H9 (cell line): ENCODE results near the gene RPS27. TPM values are rescaled to one million over a fixed set of nuclear protein-coding genes. Genes with fewer than 3 reads are reported as not detected.

Experiments used
- DNase-seq: peaks from one replicate; pipeline ENCODE4 v3.0.0-alpha.2; 2017
- H2AFZ ChIP-seq: one replicate; pipeline ENCODE4 v1.6.1; 2013; ENCODE audit warnings: mild to moderate bottlenecking, low read length, control low read depth, moderate library complexity
- H2AK5ac ChIP-seq: 2 replicates; pipeline ENCODE4 v1.6.1; 2013; ENCODE audit warnings: low read length, control low read depth, mixed read lengths; ENCODE audit not compliant: insufficient read length
- H2BK120ac ChIP-seq: one replicate; pipeline ENCODE4 v1.6.1; 2013; ENCODE audit warnings: low read depth, mild to moderate bottlenecking, low read length, control low read depth, inconsistent platforms; ENCODE audit not compliant: poor library complexity, severe bottlenecking
- H2BK12ac ChIP-seq: 2 replicates; pipeline ENCODE4 v1.6.1; 2013; ENCODE audit warnings: low read length, control low read depth, mixed read lengths, low read depth; ENCODE audit not compliant: insufficient read length
- H2BK15ac ChIP-seq: 2 replicates; pipeline ENCODE4 v1.6.1; 2013; ENCODE audit warnings: low read depth, low read length, control low read depth
- H2BK20ac ChIP-seq: one replicate; pipeline ENCODE4 v1.6.1; 2013; ENCODE audit warnings: low read depth, mild to moderate bottlenecking, low read length, control low read depth, inconsistent platforms; ENCODE audit not compliant: poor library complexity, severe bottlenecking
- H2BK5ac ChIP-seq: 2 replicates; pipeline ENCODE4 v1.6.1; 2013; ENCODE audit warnings: low read length, control low read depth, mixed read lengths; ENCODE audit not compliant: insufficient read length
- H3K14ac ChIP-seq: 2 replicates; pipeline ENCODE4 v1.6.1; 2013; ENCODE audit warnings: low read length, control low read depth; ENCODE audit not compliant: insufficient read depth
- H3K18ac ChIP-seq: 2 replicates; pipeline ENCODE4 v1.6.1; 2013; ENCODE audit warnings: low read depth, mild to moderate bottlenecking, mixed read lengths, low read length, control low read depth; ENCODE audit not compliant: insufficient read length
- H3K23ac ChIP-seq: 2 replicates; pipeline ENCODE4 v1.6.1; 2013; ENCODE audit warnings: low read length, control low read depth, mixed read lengths, low read depth; ENCODE audit not compliant: insufficient read length
- H3K23me2 ChIP-seq: 2 replicates; pipeline ENCODE4 v1.6.1; 2013; ENCODE audit warnings: low read depth, mild to moderate bottlenecking, mixed read lengths, low read length, control low read depth; ENCODE audit not compliant: insufficient read length, poor library complexity, severe bottlenecking
- H3K27ac ChIP-seq: 2 replicates; pipeline ENCODE4 v1.5.1; 2013; ENCODE audit warnings: low read length, control low read depth, mixed read lengths, low read depth; ENCODE audit not compliant: insufficient read length
- H3K27me3 ChIP-seq: 2 replicates; pipeline ENCODE4 v1.6.1; 2013; ENCODE audit warnings: low read length, control low read depth, inconsistent platforms; ENCODE audit not compliant: insufficient read depth
- H3K4ac ChIP-seq: 2 replicates; pipeline ENCODE4 v1.6.1; 2013; ENCODE audit warnings: low read depth, mild to moderate bottlenecking, control low read depth, inconsistent platforms, low read length, moderate library complexity
- H3K4me1 ChIP-seq: 2 replicates; pipeline ENCODE4 v1.6.1; 2013; ENCODE audit warnings: low read length, control low read depth, inconsistent platforms; ENCODE audit not compliant: insufficient read depth
- H3K4me2 ChIP-seq: 2 replicates; pipeline ENCODE4 v1.6.1; 2013; ENCODE audit warnings: low read length, control low read depth, mixed read lengths; ENCODE audit not compliant: insufficient read length, insufficient read depth
- H3K56ac ChIP-seq: 2 replicates; pipeline ENCODE4 v1.6.1; 2013; ENCODE audit warnings: low read depth, mild to moderate bottlenecking, mixed read lengths, low read length, control low read depth; ENCODE audit not compliant: insufficient read length
- H3K79me1 ChIP-seq: 2 replicates; pipeline ENCODE4 v1.6.1; 2013; ENCODE audit warnings: low read depth, mild to moderate bottlenecking, moderate library complexity, low read length, control low read depth, inconsistent platforms; ENCODE audit not compliant: insufficient read depth, poor library complexity, severe bottlenecking
- H3K79me2 ChIP-seq: 2 replicates; pipeline ENCODE4 v1.6.1; 2013; ENCODE audit warnings: low read length, control low read depth, inconsistent platforms; ENCODE audit not compliant: insufficient read depth
- H3K9ac ChIP-seq: 2 replicates; pipeline ENCODE4 v1.6.1; 2013; ENCODE audit warnings: low read length, control low read depth, mixed read lengths; ENCODE audit not compliant: insufficient read length; ENCODE audit errors: extremely low read depth
- H3K9me3 ChIP-seq: one replicate; pipeline ENCODE4 v1.6.1; 2013; ENCODE audit warnings: low read depth, low read length, inconsistent platforms; ENCODE audit not compliant: control insufficient read depth
- H3T11ph ChIP-seq: one replicate; pipeline ENCODE4 v1.6.1; 2013; ENCODE audit warnings: mild to moderate bottlenecking, low read length, control low read depth, inconsistent platforms
- H4K20me1 ChIP-seq: one replicate; pipeline ENCODE4 v1.6.1; 2013; ENCODE audit not compliant: control insufficient read depth, insufficient read length, insufficient read depth
- H4K5ac ChIP-seq: 2 replicates; pipeline ENCODE4 v1.6.1; 2013; ENCODE audit warnings: low read depth, mild to moderate bottlenecking, mixed read lengths, low read length, control low read depth; ENCODE audit not compliant: insufficient read length
- H4K8ac ChIP-seq: replicated peaks from 2 replicates; pipeline ENCODE4 v1.6.1; 2013; ENCODE audit warnings: low read length, control low read depth, mixed read lengths, low read depth; ENCODE audit not compliant: insufficient read length
- H4K91ac ChIP-seq: 2 replicates; pipeline ENCODE4 v1.6.1; 2013; ENCODE audit warnings: low read depth, mild to moderate bottlenecking, moderate library complexity, mixed read lengths, low read length, control low read depth; ENCODE audit not compliant: insufficient read length
- H3K27ac Mint-ChIP-seq, 3 experiments: 2 replicates in 2 of 3; 3 replicates in 1 of 3; pipeline ENCODE4 v1.8.0; 2020 to 2021; ENCODE audit warnings: mixed read lengths in 3 of 3, mild to moderate bottlenecking in 1 of 3, moderate library complexity in 1 of 3
- H3K27me3 Mint-ChIP-seq: 2 replicates; pipeline ENCODE4 v1.8.0; 2021; ENCODE audit warnings: low read depth, mild to moderate bottlenecking, moderate library complexity, mixed read lengths
- H3K36me3 Mint-ChIP-seq, 3 experiments: 2 replicates in 2 of 3; 3 replicates in 1 of 3; pipeline ENCODE4 v1.8.0; 2020 to 2021; ENCODE audit warnings: low read depth in 3 of 3, mixed read lengths in 3 of 3; ENCODE audit not compliant: insufficient read depth in 1 of 3
- H3K4me1 Mint-ChIP-seq, 2 experiments: 2 replicates each; pipeline ENCODE4 v1.8.0; 2020; ENCODE audit warnings: mixed read lengths in 2 of 2
- H3K4me3 Mint-ChIP-seq, 2 experiments: 2 replicates in 1 of 2; 3 replicates in 1 of 2; pipeline ENCODE4 v1.8.0; 2020 to 2021; ENCODE audit warnings: mild to moderate bottlenecking in 2 of 2, mixed read lengths in 2 of 2, moderate library complexity in 1 of 2
- H3K9me3 Mint-ChIP-seq, 2 experiments: 2 replicates in 1 of 2; 3 replicates in 1 of 2; pipeline ENCODE4 v1.8.0; 2020; ENCODE audit warnings: mild to moderate bottlenecking in 2 of 2, mixed read lengths in 2 of 2, moderate library complexity in 1 of 2
- CTCF ChIP-seq: fragments of 200-600 bp; sonication (generic); conservative IDR thresholded peaks from 3 replicates; pipeline ENCODE4 v1.8.0; 2021; ENCODE audit warnings: antibody characterized with exemption, mild to moderate bottlenecking
- WGBS: extraction: QIAGEN DNeasy Blood & Tissue Kit; methylation state at CpG from one replicate; pipeline ENCODE4 v1.1.7; 2013; ENCODE audit warnings: missing lambda C conversion rate, low lambda C conversion rate, mixed read lengths; ENCODE audit not compliant: insufficient read length; ENCODE audit errors: extremely low coverage; 5-methylcytosine and 5-hydroxymethylcytosine counted together
- total RNA-seq: library from RNA; stranded (reverse); gene quantifications from 2 replicates; pipeline ENCODE4 v1.2.1, GENCODE V29; 2021

The RPS27 gene
- total RNA-seq, 1 experiment from 2014 or later = 2,321 TPM

- Histone ChIP-seq H3K56ac (no peak within 1 kb of the TSS), H4K20me1 (no peaks in the 10 kb centered on the region), H2BK120ac (no peak within 1 kb of the TSS), H3K79me2 (peaks cover 3% of the 10 kb centered on the region; the same call in 1 of the 2 replicates), H3K27me3 (no peaks in the 10 kb centered on the region), H2AK5ac (no peak within 1 kb of the TSS), H2BK20ac (no peak within 1 kb of the TSS), H3K18ac (peak within 1 kb of the TSS; percentile 22), H2BK5ac (no peak within 1 kb of the TSS), H2AFZ (peak within 1 kb of the TSS; percentile 100), H2BK12ac (no peak within 1 kb of the TSS), H3K9me3 (no peaks in the 10 kb centered on the region), H2BK15ac (no peak within 1 kb of the TSS), H3K9ac (peak within 1 kb of the TSS; percentile 80), H3K4me1 (no peaks in the 10 kb centered on the region), H3T11ph (no peak within 1 kb of the TSS), H3K23ac (no peak within 1 kb of the TSS), H3K4me2 (peak within 1 kb of the TSS; percentile 84), H3K14ac (peak within 1 kb of the TSS; percentile 34), H4K8ac (no peak within 1 kb of the TSS), H4K91ac (no peak within 1 kb of the TSS), H3K4ac (no peak within 1 kb of the TSS), H3K79me1 (no peaks in the 10 kb centered on the region), H3K27ac (no peak within 1 kb of the TSS), H3K23me2 (peaks cover 18% of the 10 kb centered on the region), H4K5ac (no peak within 1 kb of the TSS)
- H3K4me1 Mint-ChIP-seq = peaks cover 17 to 18% of the 10 kb centered on the region in 2 experiments
- H3K4me3 Mint-ChIP-seq = peak within 1 kb of the TSS; percentile 88 to 97
- peak within 1 kb of the TSS; percentile 97 for H3K27ac Mint-ChIP-seq
- TF ChIP-seq CTCF = no peak
- H3K9me3 Mint-ChIP-seq = no peaks in the 10 kb centered on the region; a peak in 1 of 5 replicates
- no peaks in the 10 kb centered on the region for H3K27me3 Mint-ChIP-seq
- H3K36me3 Mint-ChIP-seq = peaks cover 18 to 36% (median 34%) of the 10 kb centered on the region in 3 experiments
- no CpG with 5 or more reads among the region's 32 CpGs for WGBS
- peak; percentile 93 for DNase-seq
Observed at GRCh38 chr1:153985941-153986761, 4.4 kb upstream of the RPS27 start, which contains the start of gene RAB13. Gene RAB13 (minus strand): TSS chr1:153986339. CDS start chr1:153986236, 103 bp downstream.
